Activated naive CD4-positive, alpha-beta T cell (primary cell): ENCODE data around the gene PSMD1.
A peak's percentile ranks its signal among the peaks of the same experiment; 100 is the strongest.
"Not testable (repeated sequence)": the region's sequence is repeated elsewhere in the genome, so short reads cannot be mapped to it uniquely, and the experiment has no call there.

Experiments used
- DNase-seq, 4 experiments: peaks; one replicate each; lab custom pipeline; 2025; lab: John Stamatoyannopoulos, UW

Gene PSMD1

DNA sequence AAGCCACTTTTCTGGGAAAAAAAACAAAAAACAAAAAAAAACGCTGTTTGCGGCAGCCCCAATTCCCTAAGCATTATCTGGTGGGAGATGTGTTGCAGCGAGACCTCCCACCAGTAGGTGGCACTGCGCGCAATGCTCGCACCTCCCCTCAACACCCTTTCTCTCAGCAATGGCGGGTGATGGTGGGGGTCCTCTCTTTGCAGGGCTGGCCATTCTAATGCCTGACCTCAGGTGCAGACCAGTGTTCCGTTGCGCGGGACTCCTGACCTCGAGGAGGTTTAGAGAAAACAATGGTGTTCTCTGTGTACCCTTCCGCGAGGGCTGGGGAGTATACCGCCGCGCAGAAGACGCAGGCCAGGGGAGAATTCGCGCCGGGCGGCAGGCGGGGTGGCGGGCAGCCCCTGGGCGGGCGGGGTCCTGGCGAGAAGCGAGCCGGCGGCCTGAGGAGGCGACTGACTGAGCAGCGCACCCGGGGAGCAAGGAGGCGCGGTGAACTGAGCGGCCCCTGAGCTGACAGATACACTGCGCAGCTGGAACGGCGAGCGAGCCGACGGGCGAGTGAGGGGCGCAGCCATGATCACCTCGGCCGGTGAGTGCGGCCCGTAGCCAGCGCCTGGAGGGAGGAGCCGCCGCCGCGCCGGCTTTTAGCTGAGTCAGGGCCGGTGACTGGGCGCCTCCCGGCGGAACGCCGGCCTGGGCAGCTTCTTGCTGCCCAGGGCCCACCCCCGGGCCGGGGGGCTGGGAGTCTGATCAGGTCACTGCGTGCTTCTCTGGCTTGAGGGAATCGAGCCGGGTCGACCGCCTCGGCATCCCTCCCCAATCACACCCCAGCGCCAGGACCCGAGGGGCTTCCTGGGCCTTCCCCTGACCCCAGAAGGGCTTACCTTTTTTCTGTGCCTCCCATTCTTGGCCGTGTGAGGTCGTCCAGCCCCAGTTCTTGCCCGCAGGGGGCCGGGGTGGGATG lies at the start of gene PSMD1:
Gene PSMD1 (plus strand): TSS at position 415 of the 964 bp plus-strand sequence. CDS start 159 bp downstream, at position 574.
- DNase-seq, result peak; percentile 77 to 92 (median 90)

- no peak for DNase-seq
Measured at GRCh38 chr2:231007286-231008098, 49.2 kb upstream of the PSMD1 start.

- DNase-seq, result no peak
Measured at GRCh38 chr2:231008131-231008530, 48.5 kb upstream of the PSMD1 start.

GRCh38 chr2:231009236-231009919 lies 47.3 kb upstream of the PSMD1 start:
- no peak for DNase-seq

DNA sequence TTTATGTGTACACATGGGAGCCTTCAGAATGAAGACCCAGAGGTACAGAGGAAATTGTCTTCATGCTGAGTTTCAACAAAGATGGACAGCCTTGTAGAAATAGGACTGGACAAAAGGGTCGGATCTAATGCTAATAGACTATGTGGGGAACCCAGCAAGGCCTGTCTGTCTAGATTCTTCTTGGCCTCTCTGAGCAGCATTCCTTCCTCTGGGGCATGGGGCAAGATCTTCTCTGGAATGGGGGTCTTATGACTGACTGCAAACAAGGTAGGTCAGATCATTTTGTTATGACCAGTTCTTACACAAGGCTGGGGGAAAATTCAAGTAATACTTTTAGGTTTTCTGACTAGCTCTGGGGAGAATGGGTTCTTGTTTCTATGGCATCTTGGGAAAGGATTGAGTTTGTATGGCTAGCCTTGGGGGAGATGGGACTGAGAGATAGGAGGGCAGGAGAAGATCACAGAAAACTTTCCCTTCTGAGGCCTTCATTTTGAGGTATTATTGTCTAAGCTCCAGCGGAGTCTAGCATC lies 46.4 kb upstream of the PSMD1 start:
- no peak for DNase-seq

DNA sequence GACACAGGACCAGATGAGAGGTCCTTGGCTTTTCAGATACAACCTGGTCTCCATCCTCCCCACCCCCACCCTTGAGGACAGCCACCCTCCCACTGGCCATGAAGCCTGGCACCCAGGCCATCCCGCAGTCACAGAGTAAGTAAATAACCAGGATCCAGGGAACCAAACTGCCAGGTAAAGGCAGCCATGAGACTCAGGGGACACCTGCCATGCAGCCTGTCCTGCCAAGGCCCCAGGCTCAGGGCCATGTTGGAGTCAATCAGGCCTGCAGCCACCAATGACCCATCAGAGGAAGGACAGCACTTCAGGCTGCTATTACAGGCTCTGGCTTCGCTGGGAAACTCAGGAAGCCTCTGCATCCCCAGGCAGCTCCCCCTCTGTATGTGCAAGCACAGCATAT lies 45.1 kb upstream of the PSMD1 start:
- no peak for DNase-seq

DNA sequence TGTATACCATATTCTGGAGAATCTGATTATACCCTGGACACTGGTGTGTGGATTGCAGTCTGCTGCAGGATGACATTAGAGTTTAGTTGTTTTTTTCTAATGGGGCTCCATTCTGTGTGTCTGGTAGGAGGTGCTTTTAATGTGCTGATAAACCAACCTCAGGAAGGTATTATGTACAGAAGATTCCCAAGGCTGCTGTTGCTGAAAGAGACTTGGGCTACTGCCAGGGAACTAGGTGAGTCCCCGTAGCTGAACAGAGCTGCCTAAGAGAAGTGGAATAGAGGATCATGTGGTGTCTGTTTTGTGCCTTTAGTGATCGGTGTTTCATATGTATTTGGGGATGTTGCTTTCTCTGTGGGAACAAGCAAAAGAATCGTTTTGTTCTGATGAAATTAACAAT lies 44.2 kb upstream of the PSMD1 start:
- DNase-seq, result no peak

DNA sequence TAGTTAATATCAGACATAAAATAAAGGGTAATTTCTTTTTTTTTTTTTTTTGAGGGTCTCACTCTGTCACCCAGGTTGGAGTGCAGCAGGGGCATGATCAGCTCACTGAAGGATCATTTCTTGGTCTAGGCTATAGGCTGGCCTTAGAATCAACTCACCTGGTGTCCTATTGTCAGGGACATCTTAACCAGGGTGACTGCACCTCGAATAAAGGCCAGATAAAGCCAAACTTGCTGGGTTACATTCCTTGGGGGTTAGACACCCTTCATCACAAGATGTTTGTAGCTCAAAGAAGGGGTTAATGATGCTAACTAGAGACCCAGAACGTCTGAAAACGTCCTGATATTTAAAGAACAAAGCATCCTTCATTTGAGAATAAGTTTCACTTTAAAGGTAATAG lies 42.8 kb upstream of the PSMD1 start:
- no peak for DNase-seq

DNA sequence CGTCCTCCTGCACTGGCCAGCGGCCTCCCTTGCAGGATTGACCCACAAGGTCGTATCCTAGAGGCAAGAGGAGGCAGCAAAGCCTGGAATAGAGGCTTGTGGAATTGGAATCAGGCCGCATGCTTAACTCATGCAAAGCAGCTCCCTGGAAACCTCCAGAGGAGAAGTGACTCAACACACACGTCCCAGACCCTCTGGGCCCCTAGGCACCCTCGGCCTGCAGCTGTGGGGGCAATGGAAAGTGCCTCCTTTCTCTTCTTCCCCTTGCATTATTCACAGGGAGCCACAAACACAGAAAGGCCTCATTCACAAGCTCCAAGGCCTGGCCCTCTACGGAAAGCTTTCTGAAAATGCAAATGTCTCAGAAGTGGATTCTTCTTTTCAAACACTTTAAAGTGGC lies 41.2 kb upstream of the PSMD1 start:
- no peak for DNase-seq

DNA sequence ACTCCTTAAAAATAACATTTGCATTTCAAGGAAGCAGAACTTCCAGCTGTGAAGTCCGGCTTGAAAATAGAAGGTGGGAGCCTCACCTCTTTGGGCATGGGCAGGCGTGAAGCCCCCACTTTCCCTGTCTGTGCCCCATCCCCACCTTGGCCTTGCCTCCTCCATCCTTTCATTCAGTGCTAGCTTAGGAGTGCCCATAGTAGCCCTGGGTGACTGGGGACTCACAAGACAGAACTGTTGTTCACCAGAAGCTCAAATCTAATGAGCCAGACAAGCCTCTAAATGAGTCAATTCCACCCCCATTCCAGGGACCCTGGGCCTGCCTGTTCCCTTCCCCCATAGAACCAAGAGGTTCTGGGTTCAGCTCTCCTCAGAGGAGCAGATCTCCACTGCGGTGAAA lies 40.7 kb upstream of the PSMD1 start:
- no peak for DNase-seq

DNA sequence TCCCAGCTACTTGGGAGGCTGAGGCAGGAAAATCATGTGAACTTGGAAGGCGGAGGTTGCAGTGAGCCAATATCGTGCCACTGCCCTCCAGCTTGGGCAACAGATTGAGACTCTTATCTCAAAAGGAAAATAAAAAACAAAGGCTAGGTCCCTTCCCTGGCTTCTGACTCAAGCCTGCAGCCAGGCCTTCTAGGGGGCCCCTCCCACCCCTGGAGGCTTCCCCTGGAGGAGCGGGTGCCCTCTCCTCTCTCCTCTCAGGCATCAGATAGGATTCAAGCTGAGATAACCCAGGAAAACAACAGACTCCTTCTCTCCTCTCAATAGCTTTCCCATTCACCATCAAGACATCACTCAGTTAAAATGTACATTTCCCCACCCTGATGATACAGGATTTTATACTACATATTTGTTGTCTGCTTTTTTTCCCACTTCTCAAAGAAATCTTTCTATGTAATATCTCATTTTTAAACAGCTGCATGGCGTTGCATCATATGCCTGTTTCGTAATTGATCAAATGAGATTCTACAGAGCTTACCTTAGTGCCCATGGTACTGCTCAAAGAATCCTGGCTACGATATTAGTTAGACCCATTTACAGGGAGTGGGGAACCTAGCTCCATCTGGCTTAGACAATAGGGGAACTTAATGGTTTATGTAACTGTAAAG lies 40.0 kb upstream of the PSMD1 start:
- no peak for DNase-seq

DNA sequence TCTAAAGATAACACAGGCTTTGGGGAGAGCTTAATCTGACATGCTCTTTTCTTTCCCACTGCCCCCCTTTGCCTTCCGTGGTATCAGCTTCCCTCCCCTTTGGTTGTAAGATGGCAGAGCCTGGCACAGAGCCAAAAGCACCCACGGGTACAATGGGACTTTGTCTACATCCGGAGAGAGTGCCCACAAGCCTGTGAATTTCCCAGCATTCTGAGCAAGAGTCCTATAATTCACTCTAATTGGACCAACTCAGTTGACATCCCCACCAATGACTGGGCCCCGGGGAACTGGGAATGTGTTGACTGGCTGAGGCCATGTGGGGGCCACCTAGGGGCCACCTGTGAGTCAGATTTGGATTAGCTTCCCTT lies 39.5 kb upstream of the PSMD1 start:
- DNase-seq, result no peak

DNA sequence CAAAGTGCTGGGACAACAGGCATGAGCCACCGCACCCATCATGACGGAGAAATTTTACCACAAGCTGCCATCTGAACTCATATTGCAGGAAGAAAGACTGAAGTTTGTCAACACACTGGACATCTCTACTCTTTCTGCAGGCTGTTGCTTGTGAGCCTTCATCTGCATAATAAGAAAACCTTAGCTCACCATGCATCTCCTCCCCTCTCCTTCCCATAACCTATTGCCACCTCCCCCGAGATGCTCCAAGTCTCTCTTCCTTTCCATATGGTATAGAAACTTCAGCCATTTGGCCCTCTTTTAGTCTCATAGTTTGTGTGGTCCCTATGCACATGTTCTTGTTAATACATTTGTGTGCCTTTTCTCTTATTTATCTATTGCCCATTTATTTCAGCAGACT lies 38.5 kb upstream of the PSMD1 start:
- DNase-seq, result no peak

GRCh38 chr2:231025059-231025458 lies 31.6 kb upstream of the PSMD1 start:
- not testable (repeated sequence) for DNase-seq

- no peak for DNase-seq
Measured at GRCh38 chr2:231028889-231029288, 27.8 kb upstream of the PSMD1 start.

- DNase-seq, result no peak
Measured at GRCh38 chr2:231029563-231029962, 27.1 kb upstream of the PSMD1 start.

DNA sequence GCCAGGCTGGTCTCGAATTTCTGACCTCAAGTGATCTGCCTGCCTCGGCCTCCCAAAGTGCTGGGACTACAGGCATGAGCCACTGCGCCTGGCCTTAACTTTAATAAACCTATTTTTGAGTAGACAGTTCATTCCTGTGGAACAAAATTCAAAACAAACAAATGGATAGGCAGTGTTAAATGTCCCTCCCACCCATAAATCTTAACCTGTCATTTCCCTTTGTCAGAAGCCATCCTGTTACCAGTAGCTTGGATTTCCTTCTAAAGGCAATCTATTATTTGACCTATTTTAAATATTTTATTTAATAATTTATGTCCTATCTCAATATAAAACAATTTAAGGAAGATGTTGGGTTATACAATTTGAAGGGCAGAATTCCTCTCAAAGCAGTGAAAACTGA lies 25.9 kb upstream of the PSMD1 start:
- no peak for DNase-seq

DNA sequence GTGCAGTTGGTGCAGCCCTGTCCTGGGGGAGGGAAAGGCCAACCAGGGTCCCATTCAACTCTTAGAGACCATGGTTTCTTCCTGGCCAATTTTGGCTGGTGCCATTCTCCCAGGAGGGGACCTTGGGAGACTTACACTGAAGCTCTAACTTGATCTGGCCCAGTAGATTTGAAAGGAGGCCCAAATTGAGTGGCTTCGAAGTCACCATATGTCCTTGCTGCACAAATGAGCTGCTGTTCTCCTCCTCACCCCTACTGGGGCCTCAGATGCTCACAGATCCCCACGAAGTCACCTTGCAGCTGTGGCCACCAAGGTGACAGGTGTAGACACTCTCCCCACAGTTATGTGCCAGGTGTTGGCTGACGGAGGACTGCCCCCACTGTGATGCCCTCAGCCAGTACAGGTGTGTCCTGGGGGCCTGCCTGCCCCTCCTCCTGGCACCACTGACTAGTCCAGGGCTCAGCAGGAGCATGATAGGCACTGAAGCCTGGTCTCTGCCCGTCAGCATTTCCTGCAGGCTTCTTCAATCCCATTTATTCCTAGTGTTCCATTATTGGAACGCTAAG lies 24.0 kb upstream of the PSMD1 start:
- no peak for DNase-seq

- no peak for DNase-seq
Measured at GRCh38 chr2:231033147-231034132, 23.2 kb upstream of the PSMD1 start.

- DNase-seq, result no peak
Measured at GRCh38 chr2:231034291-231034882, 22.3 kb upstream of the PSMD1 start.
